Neural cell (in vitro differentiated cells): ENCODE measurements around the gene CAPN10. TPM values are rescaled to one million over a fixed set of nuclear protein-coding genes. Genes with fewer than 3 reads are reported as not detected.

Experiments
- H2AFZ ChIP-seq: fragments of 200-600, 300-800 bp; sonication (generic), shearing (Covaris generic); 2 replicates; pipeline ENCODE4 v1.6.0; 2014; ENCODE audit warnings: low read depth, mild to moderate bottlenecking, antibody characterized with exemption, low read length, moderate library complexity
- H3F3A ChIP-seq: fragments of 200-600 bp; shearing (Covaris generic); 2 replicates; pipeline ENCODE4 v1.6.1; 2016; ENCODE audit warnings: mild to moderate bottlenecking, moderate library complexity, mixed read lengths, antibody characterized with exemption, low read length; ENCODE audit not compliant: insufficient read depth, poor library complexity, severe bottlenecking
- H3K27ac ChIP-seq: fragments of 200-600, 300-800 bp; sonication (generic), shearing (Covaris generic); 2 replicates; pipeline ENCODE4 v1.5.1; 2014; ENCODE audit warnings: mild to moderate bottlenecking, low read length, moderate library complexity
- H3K27me3 ChIP-seq: fragments of 300-800, 200-600 bp; sonication (generic), shearing (Covaris generic); 2 replicates; pipeline ENCODE4 v1.6.0; 2014; ENCODE audit warnings: mild to moderate bottlenecking, low read depth, low read length, moderate library complexity; ENCODE audit not compliant: insufficient read depth
- H3K36me3 ChIP-seq: fragments of 300-800, 200-600 bp; sonication (generic), shearing (Covaris generic); 2 replicates; pipeline ENCODE4 v1.5.1; 2014; ENCODE audit warnings: mild to moderate bottlenecking, antibody characterized with exemption, low read length, moderate library complexity; ENCODE audit not compliant: insufficient read depth
- H3K4me2 ChIP-seq: fragments of 300-800, 200-600 bp; sonication (generic), shearing (Covaris generic); 2 replicates; pipeline ENCODE4 v1.6.0; 2014; ENCODE audit warnings: mild to moderate bottlenecking, low read length
- H3K4me3 ChIP-seq: fragments of 300-800, 200-600 bp; sonication (generic), shearing (Covaris generic); 2 replicates; pipeline ENCODE4 v1.5.1; 2014; ENCODE audit warnings: mild to moderate bottlenecking, low read length, moderate library complexity
- H3K79me2 ChIP-seq: fragments of 200-600 bp; shearing (Covaris generic); replicated peaks from 2 replicates; pipeline ENCODE4 v1.6.0; 2014; ENCODE audit warnings: mild to moderate bottlenecking, low read length, moderate library complexity; ENCODE audit not compliant: insufficient read depth
- H3K9ac ChIP-seq: fragments of 300-800, 200-600 bp; sonication (generic), shearing (Covaris generic); 2 replicates; pipeline ENCODE4 v1.6.1; 2016; ENCODE audit warnings: mild to moderate bottlenecking, low read length, mixed read lengths
- H3K9me2 ChIP-seq: fragments of 200-600 bp; shearing (Covaris generic); 2 replicates; pipeline ENCODE4 v1.6.1; 2016; ENCODE audit warnings: mild to moderate bottlenecking, low read length, mixed read lengths; ENCODE audit not compliant: insufficient read depth
- H3K9me3 ChIP-seq: fragments of 200-600, 300-800 bp; sonication (generic), shearing (Covaris generic); 2 replicates; pipeline ENCODE4 v1.6.1; 2016; ENCODE audit warnings: mild to moderate bottlenecking, mixed run types, low read length, moderate library complexity, mixed read lengths
- H4K20me1 ChIP-seq: fragments of 200-600 bp; shearing (Covaris generic); 2 replicates; pipeline ENCODE4 v1.6.1; 2016; ENCODE audit warnings: mild to moderate bottlenecking, mixed run types; ENCODE audit not compliant: insufficient read depth
- EP300 ChIP-seq: fragments of 450-650 bp; conservative IDR thresholded peaks from 2 replicates; pipeline ENCODE4 v1.6.1; 2014; ENCODE audit warnings: antibody characterized with exemption, mild to moderate bottlenecking, moderate library complexity; ENCODE audit not compliant: poor library complexity, severe bottlenecking
- EZH2 ChIP-seq: fragments of 200-600, 300-800 bp; shearing (Covaris generic), sonication (generic); IDR thresholded peaks from 2 replicates; pipeline ENCODE4 v1.6.1; 2014; ENCODE audit warnings: antibody characterized with exemption, low read length, borderline replicate concordance, mild to moderate bottlenecking; ENCODE audit not compliant: insufficient read depth, poor library complexity, severe bottlenecking
- MXI1 ChIP-seq: fragments of 450-650 bp; conservative IDR thresholded peaks from 2 replicates; pipeline ENCODE4 v1.6.1; 2014; ENCODE audit warnings: antibody characterized with exemption, mild to moderate bottlenecking; ENCODE audit not compliant: poor library complexity, severe bottlenecking
- POLR2AphosphoS5 ChIP-seq: IDR thresholded peaks from 2 replicates; pipeline ENCODE4 v1.6.1; 2012
- RAD21 ChIP-seq: fragments of 450-650 bp; conservative IDR thresholded peaks from 2 replicates; pipeline ENCODE4 v1.6.1; 2014; ENCODE audit warnings: antibody characterized with exemption, mild to moderate bottlenecking, moderate library complexity
- SMC3 ChIP-seq: fragments of 450-650 bp; conservative IDR thresholded peaks from 2 replicates; pipeline ENCODE4 v1.6.1; 2014; ENCODE audit warnings: antibody characterized with exemption, mild to moderate bottlenecking, moderate library complexity; ENCODE audit not compliant: poor library complexity
- TAF1 ChIP-seq: IDR thresholded peaks from 2 replicates; pipeline ENCODE4 v1.6.1; 2012; ENCODE audit warnings: low read depth
- polyA minus RNA-seq: library from RNA; depleted of rRNA, polyadenylated mRNA; stranded (reverse); fragments of >200 nt; gene quantifications from 2 replicates; pipeline ENCODE4 v1.2.3, GENCODE V29; 2014
- polyA plus RNA-seq: library from polyadenylated mRNA; depleted of rRNA; stranded (reverse); fragments of >200 nt; gene quantifications from 2 replicates; pipeline ENCODE4 v1.2.3, GENCODE V29; 2014
- TF ChIP-seq, protein P1 (sequence below): fragments of 450-650 bp; IDR thresholded peaks from 2 replicates; pipeline ENCODE4 v1.5.1; 2014; ENCODE audit warnings: antibody characterized with exemption, mild to moderate bottlenecking, moderate library complexity; ENCODE audit not compliant: poor library complexity, severe bottlenecking
- TF ChIP-seq, protein P2 (sequence below): IDR thresholded peaks from 2 replicates; pipeline ENCODE4 v1.6.1; 2012; ENCODE audit warnings: borderline replicate concordance

Gene CAPN10, protein sequence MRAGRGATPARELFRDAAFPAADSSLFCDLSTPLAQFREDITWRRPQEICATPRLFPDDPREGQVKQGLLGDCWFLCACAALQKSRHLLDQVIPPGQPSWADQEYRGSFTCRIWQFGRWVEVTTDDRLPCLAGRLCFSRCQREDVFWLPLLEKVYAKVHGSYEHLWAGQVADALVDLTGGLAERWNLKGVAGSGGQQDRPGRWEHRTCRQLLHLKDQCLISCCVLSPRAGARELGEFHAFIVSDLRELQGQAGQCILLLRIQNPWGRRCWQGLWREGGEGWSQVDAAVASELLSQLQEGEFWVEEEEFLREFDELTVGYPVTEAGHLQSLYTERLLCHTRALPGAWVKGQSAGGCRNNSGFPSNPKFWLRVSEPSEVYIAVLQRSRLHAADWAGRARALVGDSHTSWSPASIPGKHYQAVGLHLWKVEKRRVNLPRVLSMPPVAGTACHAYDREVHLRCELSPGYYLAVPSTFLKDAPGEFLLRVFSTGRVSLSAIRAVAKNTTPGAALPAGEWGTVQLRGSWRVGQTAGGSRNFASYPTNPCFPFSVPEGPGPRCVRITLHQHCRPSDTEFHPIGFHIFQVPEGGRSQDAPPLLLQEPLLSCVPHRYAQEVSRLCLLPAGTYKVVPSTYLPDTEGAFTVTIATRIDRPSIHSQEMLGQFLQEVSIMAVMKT
- polyA plus RNA-seq (120 and 138 TPM in 2 replicates), polyA minus RNA-seq (44.2 and 52.8 TPM in 2 replicates)

DNA sequence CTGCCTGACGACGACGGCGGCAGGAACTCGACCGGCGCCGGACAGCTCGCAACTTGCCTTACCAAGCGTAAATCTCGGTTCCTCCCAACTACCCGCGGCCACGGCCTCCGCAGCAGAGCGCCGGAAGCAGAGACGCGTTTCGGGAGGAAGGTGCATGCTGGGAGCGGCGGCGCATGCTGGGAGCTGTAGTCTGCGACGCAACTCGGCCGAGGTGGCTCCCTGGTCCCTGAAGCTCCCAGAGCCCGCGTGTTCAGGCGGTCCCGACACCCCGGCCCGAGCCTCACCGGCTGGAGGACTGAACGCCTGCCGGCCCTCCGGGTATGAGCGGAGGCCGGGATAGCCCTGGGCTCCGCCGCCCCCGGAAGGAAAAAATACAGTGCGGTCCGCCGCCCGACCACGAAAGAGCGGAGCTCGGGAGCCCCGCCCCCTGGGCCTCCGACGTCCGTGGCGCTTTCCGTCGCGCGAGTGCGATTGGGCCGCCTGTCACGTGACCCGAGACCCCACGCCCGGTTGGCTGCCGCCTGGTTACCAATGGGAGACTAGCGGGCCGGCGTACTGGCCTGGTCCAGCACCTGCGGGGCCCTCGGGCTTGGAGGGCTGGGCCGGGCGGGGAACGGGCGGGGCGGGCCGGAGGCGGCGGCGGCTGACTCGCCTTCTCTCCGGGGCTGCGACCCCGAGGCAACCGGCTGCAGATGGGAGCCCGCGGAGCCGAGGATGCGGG lies at the start of gene CAPN10:
Gene CAPN10, plus strand, starts transcription at position 537 of the 721 bp plus-strand sequence. Its CDS starts 178 bp downstream, at position 715.
- Histone ChIP-seq H3K9me2 (no peaks in the 10 kb centered on the region), H3K9me3 (no peaks in the 10 kb centered on the region), H2AFZ (peak within 1 kb of the TSS; percentile 87), H3K4me2 (peak within 1 kb of the TSS; percentile 77), H4K20me1 (no peaks in the 10 kb centered on the region), H3K79me2 (peaks cover 44% of the 10 kb centered on the region), H3K4me3 (peak within 1 kb of the TSS; percentile 92), H3K27ac (peak within 1 kb of the TSS; percentile 88), H3K36me3 (no peaks in the 10 kb centered on the region), H3K9ac (peak within 1 kb of the TSS; percentile 90), H3K27me3 (no peaks in the 10 kb centered on the region), H3F3A (no peaks in the 10 kb centered on the region)
- TF ChIP-seq POLR2AphosphoS5, result peak; percentile 85
- TF ChIP-seq MXI1, result peak; percentile 95
- TF ChIP-seq EZH2, result no peak
- TF ChIP-seq TAF1, result no peak
- no peak for TF ChIP-seq RAD21
- TF ChIP-seq, protein P1, sequence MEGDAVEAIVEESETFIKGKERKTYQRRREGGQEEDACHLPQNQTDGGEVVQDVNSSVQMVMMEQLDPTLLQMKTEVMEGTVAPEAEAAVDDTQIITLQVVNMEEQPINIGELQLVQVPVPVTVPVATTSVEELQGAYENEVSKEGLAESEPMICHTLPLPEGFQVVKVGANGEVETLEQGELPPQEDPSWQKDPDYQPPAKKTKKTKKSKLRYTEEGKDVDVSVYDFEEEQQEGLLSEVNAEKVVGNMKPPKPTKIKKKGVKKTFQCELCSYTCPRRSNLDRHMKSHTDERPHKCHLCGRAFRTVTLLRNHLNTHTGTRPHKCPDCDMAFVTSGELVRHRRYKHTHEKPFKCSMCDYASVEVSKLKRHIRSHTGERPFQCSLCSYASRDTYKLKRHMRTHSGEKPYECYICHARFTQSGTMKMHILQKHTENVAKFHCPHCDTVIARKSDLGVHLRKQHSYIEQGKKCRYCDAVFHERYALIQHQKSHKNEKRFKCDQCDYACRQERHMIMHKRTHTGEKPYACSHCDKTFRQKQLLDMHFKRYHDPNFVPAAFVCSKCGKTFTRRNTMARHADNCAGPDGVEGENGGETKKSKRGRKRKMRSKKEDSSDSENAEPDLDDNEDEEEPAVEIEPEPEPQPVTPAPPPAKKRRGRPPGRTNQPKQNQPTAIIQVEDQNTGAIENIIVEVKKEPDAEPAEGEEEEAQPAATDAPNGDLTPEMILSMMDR, result peak; percentile 15
- TF ChIP-seq EP300, result peak; percentile 14
- TF ChIP-seq SMC3, result peak; percentile 46
- TF ChIP-seq, protein P2, sequence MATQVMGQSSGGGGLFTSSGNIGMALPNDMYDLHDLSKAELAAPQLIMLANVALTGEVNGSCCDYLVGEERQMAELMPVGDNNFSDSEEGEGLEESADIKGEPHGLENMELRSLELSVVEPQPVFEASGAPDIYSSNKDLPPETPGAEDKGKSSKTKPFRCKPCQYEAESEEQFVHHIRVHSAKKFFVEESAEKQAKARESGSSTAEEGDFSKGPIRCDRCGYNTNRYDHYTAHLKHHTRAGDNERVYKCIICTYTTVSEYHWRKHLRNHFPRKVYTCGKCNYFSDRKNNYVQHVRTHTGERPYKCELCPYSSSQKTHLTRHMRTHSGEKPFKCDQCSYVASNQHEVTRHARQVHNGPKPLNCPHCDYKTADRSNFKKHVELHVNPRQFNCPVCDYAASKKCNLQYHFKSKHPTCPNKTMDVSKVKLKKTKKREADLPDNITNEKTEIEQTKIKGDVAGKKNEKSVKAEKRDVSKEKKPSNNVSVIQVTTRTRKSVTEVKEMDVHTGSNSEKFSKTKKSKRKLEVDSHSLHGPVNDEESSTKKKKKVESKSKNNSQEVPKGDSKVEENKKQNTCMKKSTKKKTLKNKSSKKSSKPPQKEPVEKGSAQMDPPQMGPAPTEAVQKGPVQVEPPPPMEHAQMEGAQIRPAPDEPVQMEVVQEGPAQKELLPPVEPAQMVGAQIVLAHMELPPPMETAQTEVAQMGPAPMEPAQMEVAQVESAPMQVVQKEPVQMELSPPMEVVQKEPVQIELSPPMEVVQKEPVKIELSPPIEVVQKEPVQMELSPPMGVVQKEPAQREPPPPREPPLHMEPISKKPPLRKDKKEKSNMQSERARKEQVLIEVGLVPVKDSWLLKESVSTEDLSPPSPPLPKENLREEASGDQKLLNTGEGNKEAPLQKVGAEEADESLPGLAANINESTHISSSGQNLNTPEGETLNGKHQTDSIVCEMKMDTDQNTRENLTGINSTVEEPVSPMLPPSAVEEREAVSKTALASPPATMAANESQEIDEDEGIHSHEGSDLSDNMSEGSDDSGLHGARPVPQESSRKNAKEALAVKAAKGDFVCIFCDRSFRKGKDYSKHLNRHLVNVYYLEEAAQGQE, result peak; percentile 62

- Histone ChIP-seq H3K79me2 (no peaks in the 10 kb centered on the region), H2AFZ (no peak overlapping the region), H3K27me3 (no peaks in the 10 kb centered on the region), H4K20me1 (no peaks in the 10 kb centered on the region), H3K9me3 (no peaks in the 10 kb centered on the region), H3K4me3 (no peak overlapping the region), H3K4me2 (no peak overlapping the region), H3K9me2 (no peaks in the 10 kb centered on the region), H3K27ac (no peak overlapping the region), H3K9ac (no peak overlapping the region), H3F3A (no peaks in the 10 kb centered on the region), H3K36me3 (no peaks in the 10 kb centered on the region)
- TF ChIP-seq, protein P1, result no peak
- no peak for TF ChIP-seq EP300
- no peak for TF ChIP-seq POLR2AphosphoS5
- no peak for TF ChIP-seq RAD21
- TF ChIP-seq TAF1, result no peak
- no peak for TF ChIP-seq EZH2
- TF ChIP-seq SMC3, result no peak
- TF ChIP-seq, protein P2, result no peak
- no peak for TF ChIP-seq MXI1
Observed at GRCh38 chr2:240538031-240538780, 48.3 kb upstream of the CAPN10 start.
